ENCODE results near the gene TMEM135.

DNA sequence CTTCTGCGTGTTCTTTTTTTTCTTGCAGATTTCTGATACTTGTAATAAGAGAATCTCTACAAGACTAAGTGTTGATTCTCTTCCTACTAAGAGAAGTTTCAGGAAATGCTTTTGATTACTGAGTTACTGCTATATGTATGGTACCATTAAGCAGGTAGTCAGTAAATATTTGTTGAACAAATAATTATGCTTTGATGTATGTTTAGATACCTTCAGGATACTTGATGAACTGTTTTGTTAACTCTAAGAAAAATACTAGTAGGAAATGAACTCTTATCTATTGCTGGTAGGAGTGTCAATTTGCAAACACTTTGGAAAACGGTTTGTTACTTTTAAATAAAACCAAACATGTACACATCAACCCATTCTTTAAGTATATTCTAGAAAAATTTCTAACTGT, 90.6 kb downstream of the TMEM135 start:
- TF ChIP-seq, protein P1, sequence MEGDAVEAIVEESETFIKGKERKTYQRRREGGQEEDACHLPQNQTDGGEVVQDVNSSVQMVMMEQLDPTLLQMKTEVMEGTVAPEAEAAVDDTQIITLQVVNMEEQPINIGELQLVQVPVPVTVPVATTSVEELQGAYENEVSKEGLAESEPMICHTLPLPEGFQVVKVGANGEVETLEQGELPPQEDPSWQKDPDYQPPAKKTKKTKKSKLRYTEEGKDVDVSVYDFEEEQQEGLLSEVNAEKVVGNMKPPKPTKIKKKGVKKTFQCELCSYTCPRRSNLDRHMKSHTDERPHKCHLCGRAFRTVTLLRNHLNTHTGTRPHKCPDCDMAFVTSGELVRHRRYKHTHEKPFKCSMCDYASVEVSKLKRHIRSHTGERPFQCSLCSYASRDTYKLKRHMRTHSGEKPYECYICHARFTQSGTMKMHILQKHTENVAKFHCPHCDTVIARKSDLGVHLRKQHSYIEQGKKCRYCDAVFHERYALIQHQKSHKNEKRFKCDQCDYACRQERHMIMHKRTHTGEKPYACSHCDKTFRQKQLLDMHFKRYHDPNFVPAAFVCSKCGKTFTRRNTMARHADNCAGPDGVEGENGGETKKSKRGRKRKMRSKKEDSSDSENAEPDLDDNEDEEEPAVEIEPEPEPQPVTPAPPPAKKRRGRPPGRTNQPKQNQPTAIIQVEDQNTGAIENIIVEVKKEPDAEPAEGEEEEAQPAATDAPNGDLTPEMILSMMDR (IDR thresholded peaks at IDR 0.05): no peak
- TF ChIP-seq POLR2A (IDR thresholded peaks at IDR 0.05): no peak
